Transverse colon (tissue), 4 donors: ENCODE measurements around the gene PGRMC1. TPM values are rescaled to one million over a fixed set of nuclear protein-coding genes. Genes with fewer than 3 reads are reported as not detected.
"Not testable (repeated sequence)": the region's sequence is repeated elsewhere in the genome, so short reads cannot be mapped to it uniquely, and the experiment has no call there.

Experiments used
- DNase-seq: peaks from one replicate; pipeline ENCODE4 v3.0.0-alpha.2; 2019
- H3K27ac ChIP-seq, 4 donors: fragments of 200-600 bp; sonication (generic); 2 replicates each; pipeline ENCODE4 v1.5.1; 2016 to 2018; ENCODE audit warnings: inconsistent platforms in 4 of 4
- H3K27me3 ChIP-seq: fragments of 200-600 bp; sonication (generic); 2 replicates; pipeline ENCODE4 v1.5.1; 2017; ENCODE audit warnings: inconsistent platforms
- H3K36me3 ChIP-seq, 4 donors: fragments of 200-600 bp; sonication (generic); 2 replicates each; pipeline ENCODE4 v1.5.1; 2017 to 2019; ENCODE audit warnings: inconsistent platforms in 4 of 4
- H3K4me1 ChIP-seq, 4 donors: fragments of 200-600 bp; sonication (generic); 2 replicates each; pipeline ENCODE4 v1.5.1; 2017 to 2020; ENCODE audit warnings: inconsistent platforms in 4 of 4
- H3K4me3 ChIP-seq, 4 donors: fragments of 200-600 bp; sonication (generic); 1 replicate in 1 of 4; 2 replicates in 3 of 4; pipeline versions ENCODE4 v1.5.1 to v1.6.1; 2017 to 2019; ENCODE audit warnings: inconsistent platforms in 4 of 4
- H3K9me3 ChIP-seq, 2 donors: fragments of 200-600 bp; sonication (generic); 2 replicates each; pipeline ENCODE4 v1.5.1; 2017 to 2019; ENCODE audit warnings: inconsistent platforms in 2 of 2
- CTCF ChIP-seq, 5 experiments: fragments of 200-600 bp in 3 of 5; fragments of 450-650 bp in 2 of 5; sonication (generic) in 3 of 5; IDR thresholded peaks; 1 replicate in 2 of 5; 2 replicates in 3 of 5; pipeline ENCODE4 v1.5.1; 2016 to 2017; ENCODE audit warnings: antibody characterized with exemption in 5 of 5, inconsistent platforms in 3 of 5, mild to moderate bottlenecking in 2 of 5, moderate library complexity in 1 of 5
- EP300 ChIP-seq: sonication (generic); formaldehyde crosslinking; IDR thresholded peaks from one replicate; pipeline ENCODE4 v1.6.1; 2017; ENCODE audit warnings: antibody characterized with exemption, low read depth
- POLR2A ChIP-seq: fragments of 450-650 bp; IDR thresholded peaks from one replicate; pipeline ENCODE4 v1.6.1; 2016; ENCODE audit warnings: antibody characterized with exemption, mild to moderate bottlenecking, moderate library complexity
- POLR2AphosphoS5 ChIP-seq, 3 donors: sonication (generic); formaldehyde crosslinking; IDR thresholded peaks; one replicate each; pipeline ENCODE4 v1.6.1; 2016; ENCODE audit warnings: antibody characterized with exemption in 3 of 3
- WGBS, 2 donors: methylation state at CpG; one replicate each; pipeline ENCODE4 v1.1.5; 2018; ENCODE audit warnings: low coverage in 1 of 2; 5-methylcytosine and 5-hydroxymethylcytosine counted together
- in situ Hi-C, 4 donors: fragments of 200-750 bp; cut with MboI; loops; one replicate each; pipeline versions ENCODE4 v1.15.0 to v1.15.1; 2017; ENCODE audit warnings: low sequenced_read_pairs in 3 of 4, low pct_ligation_motif_present in 1 of 4, low pct_unique_long_range_greater_than_20kb in 1 of 4
- intact Hi-C: fragments of 100-400 bp; cut with DNase I; formaldehyde crosslinking; loops from one replicate; pipeline ENCODE4 v1.15.1; 2023; ENCODE audit warnings: low total_unique reads
- total RNA-seq, 4 donors: library from RNA; depleted of rRNA; stranded (reverse); fragments of >200 nt; gene quantifications; one replicate each; pipeline ENCODE4 v1.1.0, GENCODE V29; 2016

The PGRMC1 gene
- total RNA-seq, 4 donors from 2014 or later = 96.7 to 213 (median 136) TPM

DNA sequence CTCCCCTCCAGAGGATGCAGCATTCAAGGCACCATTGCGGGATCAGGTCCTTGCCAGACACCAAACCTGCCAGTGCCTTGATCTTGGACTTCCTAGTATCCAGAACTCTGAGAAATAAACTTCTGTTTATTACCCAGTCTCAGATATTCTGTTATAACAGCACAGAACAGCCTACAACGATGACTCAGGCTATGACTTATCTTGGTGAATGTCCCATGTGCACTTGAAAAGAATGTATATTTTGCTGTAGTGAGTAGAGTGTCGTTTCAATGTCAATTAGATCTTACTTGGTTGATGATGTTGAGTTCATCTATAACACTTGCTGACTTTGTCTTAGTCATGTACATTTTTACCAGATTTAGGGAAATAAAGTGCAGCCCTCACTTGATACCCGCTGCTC lies 34.5 kb upstream of the PGRMC1 start:
- H3K9me3 ChIP-seq = no peaks in the 10 kb centered on the region
- no peak overlapping the region for H3K4me3 ChIP-seq
- no peak for DNase-seq
- no peak overlapping the region for H3K27ac ChIP-seq
- intact Hi-C loops (no loop called here), in situ Hi-C loops (no loop called here)
- no peaks in the 10 kb centered on the region for H3K27me3 ChIP-seq
- 68 to 100% methylated on average over 1 to 4 of the region's 4 CpGs for WGBS, 2 donors
- TF ChIP-seq POLR2AphosphoS5 (IDR thresholded peaks at IDR 0.05) (no peak), POLR2A (no peak), EP300 (no peak), CTCF (IDR thresholded peaks at IDR 0.05) (no peak)
- H3K4me1 ChIP-seq = no peaks in the 10 kb centered on the region
- no peaks in the 10 kb centered on the region for H3K36me3 ChIP-seq

GRCh38 chrX:119206203-119206602 lies 29.9 kb upstream of the PGRMC1 start:
- in situ Hi-C loops = no loop called here
- WGBS, 2 donors = 80 to 100% methylated on average over 2 to 5 of the region's 5 CpGs
- TF ChIP-seq EP300 (no peak), POLR2AphosphoS5 (IDR thresholded peaks at IDR 0.05) (no peak), CTCF (IDR thresholded peaks at IDR 0.05) (no peak), POLR2A (no peak)
- H3K36me3 ChIP-seq = no peaks in the 10 kb centered on the region
- no peaks in the 10 kb centered on the region for H3K27me3 ChIP-seq
- DNase-seq = no peak
- no peaks in the 10 kb centered on the region for H3K4me1 ChIP-seq
- intact Hi-C loops = no loop called here
- H3K4me3 ChIP-seq = no peak overlapping the region
- no peaks in the 10 kb centered on the region for H3K9me3 ChIP-seq
- H3K27ac ChIP-seq = no peak overlapping the region

GRCh38 chrX:119207483-119207882 lies 28.6 kb upstream of the PGRMC1 start:
- 74% methylated on average over 10 of the region's 10 CpGs; no CpG with 5 or more reads in 1 of the 2 donors for WGBS, 2 donors
- H3K4me1 ChIP-seq, H3K9me3 ChIP-seq, H3K4me3 ChIP-seq, in situ Hi-C loops, H3K27ac ChIP-seq, H3K27me3 ChIP-seq, intact Hi-C loops, DNase-seq, H3K36me3 ChIP-seq: not testable (repeated sequence)

- Histone ChIP-seq H3K36me3 (no peaks in the 10 kb centered on the region), H3K27me3 (no peaks in the 10 kb centered on the region), H3K27ac (no peak overlapping the region), H3K9me3 (no peaks in the 10 kb centered on the region), H3K4me3 (no peak overlapping the region), H3K4me1 (no peaks in the 10 kb centered on the region)
- in situ Hi-C loops = no loop called here
- intact Hi-C loops = no loop called here
- TF ChIP-seq EP300 (no peak), POLR2AphosphoS5 (IDR thresholded peaks at IDR 0.05) (no peak), POLR2A (no peak), CTCF (IDR thresholded peaks at IDR 0.05) (no peak)
- 87 to 100% methylated on average over 3 to 31 of the region's 37 CpGs for WGBS, 2 donors
- DNase-seq = no peak
Observed at GRCh38 chrX:119208401-119209057, 27.6 kb upstream of the PGRMC1 start.

DNA sequence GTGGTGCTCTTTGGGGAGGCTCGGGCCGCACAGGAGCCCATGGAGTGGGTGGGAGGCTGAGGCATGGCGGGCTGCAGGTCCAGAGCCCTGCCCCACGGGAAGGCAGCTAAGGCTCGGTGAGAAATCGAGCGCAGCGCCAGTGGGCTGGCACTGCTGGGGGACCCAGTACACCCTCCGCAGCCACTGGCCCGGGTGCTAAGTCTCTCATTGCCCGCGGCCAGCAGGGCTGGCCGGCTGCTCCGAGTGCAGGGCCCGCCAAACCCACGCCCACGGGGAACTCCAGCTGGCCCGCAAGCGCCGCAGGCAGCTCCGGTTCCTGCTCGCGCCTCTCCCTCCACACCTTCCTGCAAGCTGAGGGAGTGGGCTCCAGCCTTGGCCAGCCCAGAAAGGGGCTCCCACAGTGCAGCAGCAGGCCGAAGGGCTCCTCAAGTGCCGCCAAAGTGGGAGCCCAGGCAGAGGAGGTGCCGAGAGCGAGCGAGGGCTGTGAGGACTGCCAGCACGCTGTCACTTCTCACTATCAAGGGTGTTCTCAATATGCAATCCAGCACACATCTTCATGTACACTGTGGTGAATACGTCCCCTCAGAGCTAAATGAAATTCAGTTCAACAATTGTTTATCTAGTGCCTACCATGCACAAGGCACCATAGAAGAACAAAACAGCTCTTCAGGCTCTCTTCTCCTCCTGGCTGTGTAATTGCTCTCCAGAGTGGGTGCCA lies 25.0 kb upstream of the PGRMC1 start:
- H3K36me3 ChIP-seq, in situ Hi-C loops: not testable (repeated sequence)

More for the DNA sequence above, 25.0 kb upstream of the PGRMC1 start:
- H3K4me1 ChIP-seq, intact Hi-C loops, H3K27ac ChIP-seq, DNase-seq, H3K27me3 ChIP-seq, H3K9me3 ChIP-seq, H3K4me3 ChIP-seq: not testable (repeated sequence)
- WGBS, 2 donors = 93% methylated on average over 25 of the region's 30 CpGs; no CpG with 5 or more reads in 1 of the 2 donors
